Measurements from ENCODE around the gene GOLGA6D. TPM values are rescaled to one million over a fixed set of nuclear protein-coding genes. Genes with fewer than 3 reads are reported as not detected.
A peak's percentile ranks its signal among the peaks of the same experiment; 100 is the strongest.

Gene GOLGA6D
- total and polyA plus RNA-seq, 2 of the 4 experiments (the other 2 are of a cell fraction): not detected

- in situ Hi-C loops (cut with MboI; ENCODE audit: low sequenced_read_pairs): no loop called here
- dilution Hi-C loops (cut with HindIII; ENCODE audit: low sequenced_read_pairs, unreplicated experiment): no loop called here
- no peak overlapping the region for H2AK5ac ChIP-seq (ENCODE audit: low read depth, low read length)
- peaks cover 4% of the 10 kb centered on the region for H3K27me3 ChIP-seq (ENCODE audit: control insufficient read depth, insufficient read depth, low read length)
- POLR2A ChIA-PET (ENCODE audit: unreplicated experiment): no interaction called here
- no peak overlapping the region for H3K18ac ChIP-seq (ENCODE audit: low read depth, low read length)
- peak overlapping the region; percentile 93 for H3K4me3 ChIP-seq (ENCODE audit: insufficient read depth, low read depth, low read length)
- DNase-seq: no peak
- H2BK20ac ChIP-seq (ENCODE audit: low read depth, low read length): no peak overlapping the region
- H3K9me1 ChIP-seq (ENCODE audit: insufficient read depth, low read length): peaks cover 7% of the 10 kb centered on the region
- no peaks in the 10 kb centered on the region for H4K20me1 ChIP-seq (ENCODE audit: insufficient read depth, low read length)
- peak overlapping the region; percentile 33; the same call in 1 of the 2 replicates for H3K27ac ChIP-seq (ENCODE audit: insufficient read depth, low read length)
- peak overlapping the region; percentile 56; the same call in 1 of the 2 replicates for H3K56ac ChIP-seq (ENCODE audit: extremely low read depth, insufficient read depth, low read length)
- no peak overlapping the region for H4K91ac ChIP-seq (ENCODE audit: insufficient read depth, low read depth, low read length)
- CTCF ChIA-PET: no interaction called here
- peak overlapping the region; percentile 99 for H2AFZ ChIP-seq (replicated peaks; ENCODE audit: low read length, poor library complexity)
- H4K5ac ChIP-seq (ENCODE audit: low read depth, low read length): peak overlapping the region; percentile 46
- no TSS peak for BruUV-seq (replicated peaks)
- H3K14ac ChIP-seq (replicated peaks; ENCODE audit: low read depth, low read length): peak overlapping the region; percentile 71
- H3K9me3 ChIP-seq (ENCODE audit: control insufficient read depth, insufficient read depth, low read length): no peaks in the 10 kb centered on the region
- peak overlapping the region; percentile 90 for H3K4me2 ChIP-seq (ENCODE audit: low read depth, low read length)
- peak overlapping the region; percentile 45 for H2BK5ac ChIP-seq (ENCODE audit: low read depth, low read length, poor library complexity, severe bottlenecking)
- peaks cover 9% of the 10 kb centered on the region; the same call in 1 of the 2 replicates for H3K4me1 ChIP-seq (ENCODE audit: control insufficient read depth, insufficient read depth, low read length)
- peaks cover 8 to 17% of the 10 kb centered on the region in 2 experiments for H3K79me1 ChIP-seq (ENCODE audit: low read depth in 1 of 2, low read length in 2 of 2)
- no peak overlapping the region; the same call in 2 of the 3 replicates for H2BK15ac ChIP-seq (ENCODE audit: low read depth, low read length)
- peaks cover 11% of the 10 kb centered on the region for H3K36me3 ChIP-seq (ENCODE audit: control insufficient read depth, insufficient read depth, low read length)
- intact Hi-C loops (cut with micrococcal nuclease): no loop called here
- no CpG with 5 or more reads among the region's 3 CpGs for WGBS, 2 experiments (ENCODE audit: extremely low coverage in 2 of 2, insufficient read length in 1 of 2)
- H3K4ac ChIP-seq (ENCODE audit: low read depth, low read length): peak overlapping the region; percentile 61
- TF ChIP-seq CTCF (conservative IDR thresholded peaks at IDR 0.05; ENCODE audit: low read depth, low read length) (no peak), RCOR1 (IDR thresholded peaks at IDR 0.05; ENCODE audit: insufficient replicate concordance, low read length) (no peak), FOS (IDR thresholded peaks at IDR 0.05; ENCODE audit: low read depth, low read length) (no peak), ELK1 (IDR thresholded peaks at IDR 0.05; ENCODE audit: borderline replicate concordance, low read depth, low read length) (no peak), MAFK (IDR thresholded peaks at IDR 0.05; ENCODE audit: low read depth, low read length) (no peak), NFE2L2 (IDR thresholded peaks at IDR 0.05; ENCODE audit: low read depth, low read length) (no peak), MAZ (IDR thresholded peaks at IDR 0.05; ENCODE audit: borderline replicate concordance, low read depth, low read length) (no peak), RAD21 (IDR thresholded peaks at IDR 0.05; ENCODE audit: low read length) (no peak), MXI1 (IDR thresholded peaks at IDR 0.05; ENCODE audit: borderline replicate concordance, low read depth, low read length) (no peak), CHD1 (IDR thresholded peaks at IDR 0.05; ENCODE audit: low read depth, low read length) (no peak), RFX5 (IDR thresholded peaks at IDR 0.05; ENCODE audit: low read depth, low read length) (no peak), USF2 (IDR thresholded peaks at IDR 0.05; ENCODE audit: low read depth, low read length) (no peak), SMC3 (IDR thresholded peaks at IDR 0.05; ENCODE audit: low read depth, low read length) (no peak), BHLHE40 (IDR thresholded peaks at IDR 0.05; ENCODE audit: low read depth, low read length) (no peak), POLR2A (IDR thresholded peaks at IDR 0.05; ENCODE audit: low read depth, low read length) (no peak), CEBPB (IDR thresholded peaks at IDR 0.05; ENCODE audit: low read depth, low read length) (no peak)
- H3K9ac ChIP-seq (ENCODE audit: low read depth, low read length): peak overlapping the region; percentile 74
- peak overlapping the region; percentile 42; the same call in 1 of the 2 replicates for H2BK120ac ChIP-seq (ENCODE audit: low read depth, low read length)
- H4K8ac ChIP-seq (ENCODE audit: low read depth in 2 of 2, low read length in 2 of 2): peak overlapping the region; percentile 83 to 97
- ATAC-seq (ENCODE audit: low read depth): no peak
- H3K23ac ChIP-seq (ENCODE audit: low read depth, low read length): no peak overlapping the region
- H2AK9ac ChIP-seq (replicated peaks; ENCODE audit: low read depth, low read length, poor library complexity): no peak overlapping the region
These were observed 52.7 kb downstream of the GOLGA6D start for GRCh38 chr15:75335313-75335704.
